Neural cell (in vitro differentiated cells): Measurements from ENCODE around the gene IL11RA. TPM values are rescaled to one million over a fixed set of nuclear protein-coding genes. Genes with fewer than 3 reads are reported as not detected.

Experiments used
- H2AFZ ChIP-seq: fragments of 200-600, 300-800 bp; sonication (generic), shearing (Covaris generic); 2 replicates; pipeline ENCODE4 v1.6.0; 2014; ENCODE audit warnings: low read depth, mild to moderate bottlenecking, antibody characterized with exemption, low read length, moderate library complexity
- H3F3A ChIP-seq: fragments of 200-600 bp; shearing (Covaris generic); 2 replicates; pipeline ENCODE4 v1.6.1; 2016; ENCODE audit warnings: mild to moderate bottlenecking, moderate library complexity, mixed read lengths, antibody characterized with exemption, low read length; ENCODE audit not compliant: insufficient read depth, poor library complexity, severe bottlenecking
- H3K27ac ChIP-seq: fragments of 200-600, 300-800 bp; sonication (generic), shearing (Covaris generic); 2 replicates; pipeline ENCODE4 v1.5.1; 2014; ENCODE audit warnings: mild to moderate bottlenecking, low read length, moderate library complexity
- H3K27me3 ChIP-seq: fragments of 300-800, 200-600 bp; sonication (generic), shearing (Covaris generic); 2 replicates; pipeline ENCODE4 v1.6.0; 2014; ENCODE audit warnings: mild to moderate bottlenecking, low read depth, low read length, moderate library complexity; ENCODE audit not compliant: insufficient read depth
- H3K36me3 ChIP-seq: fragments of 300-800, 200-600 bp; sonication (generic), shearing (Covaris generic); 2 replicates; pipeline ENCODE4 v1.5.1; 2014; ENCODE audit warnings: mild to moderate bottlenecking, antibody characterized with exemption, low read length, moderate library complexity; ENCODE audit not compliant: insufficient read depth
- H3K4me2 ChIP-seq: fragments of 300-800, 200-600 bp; sonication (generic), shearing (Covaris generic); 2 replicates; pipeline ENCODE4 v1.6.0; 2014; ENCODE audit warnings: mild to moderate bottlenecking, low read length
- H3K4me3 ChIP-seq: fragments of 300-800, 200-600 bp; sonication (generic), shearing (Covaris generic); 2 replicates; pipeline ENCODE4 v1.5.1; 2014; ENCODE audit warnings: mild to moderate bottlenecking, low read length, moderate library complexity
- H3K79me2 ChIP-seq: fragments of 200-600 bp; shearing (Covaris generic); replicated peaks from 2 replicates; pipeline ENCODE4 v1.6.0; 2014; ENCODE audit warnings: mild to moderate bottlenecking, low read length, moderate library complexity; ENCODE audit not compliant: insufficient read depth
- H3K9ac ChIP-seq: fragments of 300-800, 200-600 bp; sonication (generic), shearing (Covaris generic); 2 replicates; pipeline ENCODE4 v1.6.1; 2016; ENCODE audit warnings: mild to moderate bottlenecking, low read length, mixed read lengths
- H3K9me2 ChIP-seq: fragments of 200-600 bp; shearing (Covaris generic); 2 replicates; pipeline ENCODE4 v1.6.1; 2016; ENCODE audit warnings: mild to moderate bottlenecking, low read length, mixed read lengths; ENCODE audit not compliant: insufficient read depth
- H3K9me3 ChIP-seq: fragments of 200-600, 300-800 bp; sonication (generic), shearing (Covaris generic); 2 replicates; pipeline ENCODE4 v1.6.1; 2016; ENCODE audit warnings: mild to moderate bottlenecking, mixed run types, low read length, moderate library complexity, mixed read lengths
- H4K20me1 ChIP-seq: fragments of 200-600 bp; shearing (Covaris generic); 2 replicates; pipeline ENCODE4 v1.6.1; 2016; ENCODE audit warnings: mild to moderate bottlenecking, mixed run types; ENCODE audit not compliant: insufficient read depth
- CTCF ChIP-seq: fragments of 450-650 bp; IDR thresholded peaks from 2 replicates; pipeline ENCODE4 v1.5.1; 2014; ENCODE audit warnings: antibody characterized with exemption, mild to moderate bottlenecking, moderate library complexity; ENCODE audit not compliant: poor library complexity, severe bottlenecking
- EP300 ChIP-seq: fragments of 450-650 bp; conservative IDR thresholded peaks from 2 replicates; pipeline ENCODE4 v1.6.1; 2014; ENCODE audit warnings: antibody characterized with exemption, mild to moderate bottlenecking, moderate library complexity; ENCODE audit not compliant: poor library complexity, severe bottlenecking
- EZH2 ChIP-seq: fragments of 200-600, 300-800 bp; shearing (Covaris generic), sonication (generic); IDR thresholded peaks from 2 replicates; pipeline ENCODE4 v1.6.1; 2014; ENCODE audit warnings: antibody characterized with exemption, low read length, borderline replicate concordance, mild to moderate bottlenecking; ENCODE audit not compliant: insufficient read depth, poor library complexity, severe bottlenecking
- MXI1 ChIP-seq: fragments of 450-650 bp; conservative IDR thresholded peaks from 2 replicates; pipeline ENCODE4 v1.6.1; 2014; ENCODE audit warnings: antibody characterized with exemption, mild to moderate bottlenecking; ENCODE audit not compliant: poor library complexity, severe bottlenecking
- POLR2AphosphoS5 ChIP-seq: IDR thresholded peaks from 2 replicates; pipeline ENCODE4 v1.6.1; 2012
- RAD21 ChIP-seq: fragments of 450-650 bp; conservative IDR thresholded peaks from 2 replicates; pipeline ENCODE4 v1.6.1; 2014; ENCODE audit warnings: antibody characterized with exemption, mild to moderate bottlenecking, moderate library complexity
- REST ChIP-seq: IDR thresholded peaks from 2 replicates; pipeline ENCODE4 v1.6.1; 2012; ENCODE audit warnings: borderline replicate concordance
- SMC3 ChIP-seq: fragments of 450-650 bp; conservative IDR thresholded peaks from 2 replicates; pipeline ENCODE4 v1.6.1; 2014; ENCODE audit warnings: antibody characterized with exemption, mild to moderate bottlenecking, moderate library complexity; ENCODE audit not compliant: poor library complexity
- TAF1 ChIP-seq: IDR thresholded peaks from 2 replicates; pipeline ENCODE4 v1.6.1; 2012; ENCODE audit warnings: low read depth
- polyA plus RNA-seq: library from polyadenylated mRNA; depleted of rRNA; stranded (reverse); fragments of >200 nt; gene quantifications from 2 replicates; pipeline ENCODE4 v1.2.3, GENCODE V29; 2014

The IL11RA gene
- polyA plus RNA-seq, 1 donor from 2014 or later = 59.1 TPM

GRCh38 chr9:34684145-34684544 lies 32.2 kb downstream of the IL11RA start:
- Histone ChIP-seq H4K20me1 (no peaks in the 10 kb centered on the region), H3K27me3 (no peaks in the 10 kb centered on the region), H3K4me2 (no peak overlapping the region), H3K4me3 (no peak overlapping the region), H3K79me2 (no peaks in the 10 kb centered on the region), H3F3A (no peaks in the 10 kb centered on the region), H3K9me2 (no peaks in the 10 kb centered on the region), H3K36me3 (no peaks in the 10 kb centered on the region), H3K27ac (no peak overlapping the region), H3K9ac (no peak overlapping the region), H2AFZ (no peak overlapping the region), H3K9me3 (no peaks in the 10 kb centered on the region)
- TF ChIP-seq SMC3 (no peak), CTCF (no peak), MXI1 (no peak), EP300 (no peak), EZH2 (no peak), REST (no peak), TAF1 (no peak), RAD21 (no peak), POLR2AphosphoS5 (no peak)

- Histone ChIP-seq H3K9me3 (no peaks in the 10 kb centered on the region), H3F3A (no peaks in the 10 kb centered on the region), H3K27ac (no peak overlapping the region), H3K36me3 (no peaks in the 10 kb centered on the region), H3K9ac (no peak overlapping the region), H3K4me3 (no peak overlapping the region), H3K27me3 (no peaks in the 10 kb centered on the region), H3K9me2 (no peaks in the 10 kb centered on the region), H3K79me2 (no peaks in the 10 kb centered on the region), H2AFZ (no peak overlapping the region), H3K4me2 (no peak overlapping the region), H4K20me1 (no peaks in the 10 kb centered on the region)
- TF ChIP-seq SMC3 (no peak), EZH2 (no peak), CTCF (no peak), POLR2AphosphoS5 (no peak), TAF1 (no peak), EP300 (no peak), MXI1 (no peak), REST (no peak), RAD21 (no peak)
These were observed 32.8 kb downstream of the IL11RA start for GRCh38 chr9:34684816-34685215.
